ENCODE measurements around the gene STARD8.
"Not testable (repeated sequence)": the region's sequence is repeated elsewhere in the genome, so short reads cannot be mapped to it uniquely, and the experiment has no call there.

The STARD8 gene, protein sequence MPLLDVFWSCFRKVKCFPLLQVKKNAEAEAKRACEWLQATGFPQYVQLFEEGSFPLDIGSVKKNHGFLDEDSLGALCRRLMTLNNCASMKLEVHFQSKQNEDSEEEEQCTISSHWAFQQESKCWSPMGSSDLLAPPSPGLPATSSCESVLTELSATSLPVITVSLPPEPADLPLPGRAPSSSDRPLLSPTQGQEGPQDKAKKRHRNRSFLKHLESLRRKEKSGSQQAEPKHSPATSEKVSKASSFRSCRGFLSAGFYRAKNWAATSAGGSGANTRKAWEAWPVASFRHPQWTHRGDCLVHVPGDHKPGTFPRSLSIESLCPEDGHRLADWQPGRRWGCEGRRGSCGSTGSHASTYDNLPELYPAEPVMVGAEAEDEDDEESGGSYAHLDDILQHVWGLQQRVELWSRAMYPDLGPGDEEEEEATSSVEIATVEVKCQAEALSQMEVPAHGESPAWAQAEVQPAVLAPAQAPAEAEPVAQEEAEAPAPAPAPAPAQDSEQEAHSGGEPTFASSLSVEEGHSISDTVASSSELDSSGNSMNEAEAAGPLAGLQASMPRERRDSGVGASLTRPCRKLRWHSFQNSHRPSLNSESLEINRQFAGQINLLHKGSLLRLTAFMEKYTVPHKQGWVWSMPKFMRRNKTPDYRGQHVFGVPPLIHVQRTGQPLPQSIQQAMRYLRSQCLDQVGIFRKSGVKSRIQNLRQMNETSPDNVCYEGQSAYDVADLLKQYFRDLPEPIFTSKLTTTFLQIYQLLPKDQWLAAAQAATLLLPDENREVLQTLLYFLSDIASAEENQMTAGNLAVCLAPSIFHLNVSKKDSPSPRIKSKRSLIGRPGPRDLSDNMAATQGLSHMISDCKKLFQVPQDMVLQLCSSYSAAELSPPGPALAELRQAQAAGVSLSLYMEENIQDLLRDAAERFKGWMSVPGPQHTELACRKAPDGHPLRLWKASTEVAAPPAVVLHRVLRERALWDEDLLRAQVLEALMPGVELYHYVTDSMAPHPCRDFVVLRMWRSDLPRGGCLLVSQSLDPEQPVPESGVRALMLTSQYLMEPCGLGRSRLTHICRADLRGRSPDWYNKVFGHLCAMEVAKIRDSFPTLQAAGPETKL

DNA sequence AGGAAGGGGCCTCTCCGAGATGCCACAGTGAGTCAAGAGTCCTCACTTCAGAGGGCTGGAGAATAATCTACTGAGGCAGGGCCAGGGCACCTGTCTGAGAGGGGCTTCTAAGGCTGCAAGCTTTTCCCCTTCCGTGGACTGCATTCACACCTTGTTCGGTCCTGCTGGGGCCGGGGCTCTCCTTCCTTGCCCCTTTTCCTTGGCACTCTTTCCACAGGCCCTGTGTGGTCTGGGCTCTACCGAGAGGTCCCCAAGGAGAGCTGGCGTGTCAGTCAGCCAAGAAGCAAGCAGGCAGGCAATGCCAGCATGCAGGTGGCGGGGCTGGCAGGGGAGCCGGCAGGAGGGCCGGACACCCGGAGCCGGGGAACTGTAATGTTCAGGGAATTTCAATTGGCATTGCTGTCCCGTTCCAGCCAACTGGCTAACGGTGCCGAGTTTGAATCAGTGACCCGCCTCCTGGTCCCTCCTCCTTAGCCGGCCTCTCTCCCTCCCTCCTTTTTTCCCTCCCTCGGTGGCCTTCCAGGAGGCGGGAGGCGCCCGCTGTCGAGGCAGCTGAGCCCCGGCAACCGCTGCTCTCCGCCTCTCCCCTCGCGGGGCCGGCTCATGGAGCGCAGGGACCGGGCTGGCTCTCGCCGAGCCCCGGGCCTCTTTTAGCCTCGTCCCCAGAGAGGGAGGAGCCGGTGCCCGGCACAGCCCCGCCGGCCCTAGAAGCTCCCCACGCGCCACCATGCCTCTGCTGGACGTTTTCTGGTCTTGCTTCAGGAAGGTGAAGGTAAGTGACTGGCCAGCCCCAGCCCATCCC is at the start of gene STARD8:
TSS of gene STARD8 (plus strand) at position 511 of the 802 bp plus-strand sequence. CDS start at position 728, 217 bp downstream.
- H3K4me3 ChIP-seq (ENCODE audit: low read depth in 1 of 2, low read length in 1 of 2): no peak within 1 kb of the TSS
- H3K27ac ChIP-seq: no peak within 1 kb of the TSS

DNA sequence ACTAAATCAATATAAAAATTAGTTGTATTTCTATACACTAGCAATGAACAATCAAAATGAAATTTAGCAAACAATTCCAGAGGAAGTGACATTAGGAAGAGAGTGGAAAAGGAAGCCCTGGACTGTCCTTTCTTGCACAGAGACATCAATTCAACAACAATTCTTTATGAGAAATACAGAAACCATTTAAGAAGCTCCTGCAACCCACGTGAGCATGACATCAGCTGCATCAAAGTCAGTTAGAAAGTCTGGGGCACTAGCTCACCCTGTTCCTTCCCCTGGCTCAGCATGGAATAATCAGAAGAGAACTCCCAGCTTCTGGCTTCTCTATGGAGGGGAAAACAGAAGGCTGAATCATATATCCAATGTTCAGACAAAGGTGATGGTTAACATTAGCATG is 48.6 kb upstream of the STARD8 start:
- no peak overlapping the region for H3K27ac ChIP-seq
- no peaks in the 10 kb centered on the region for H3K27me3 ChIP-seq
- no peaks in the 10 kb centered on the region for H3K4me1 ChIP-seq (ENCODE audit: control insufficient read depth in 1 of 2, insufficient read depth in 1 of 2, low read depth in 1 of 2, low read length in 1 of 2)
- H3K9me3 ChIP-seq: no peaks in the 10 kb centered on the region
- H3K4me3 ChIP-seq (ENCODE audit: low read depth in 1 of 2, low read length in 1 of 2): no peak overlapping the region
- H3K36me3 ChIP-seq: no peaks in the 10 kb centered on the region
- TF ChIP-seq, protein P1, sequence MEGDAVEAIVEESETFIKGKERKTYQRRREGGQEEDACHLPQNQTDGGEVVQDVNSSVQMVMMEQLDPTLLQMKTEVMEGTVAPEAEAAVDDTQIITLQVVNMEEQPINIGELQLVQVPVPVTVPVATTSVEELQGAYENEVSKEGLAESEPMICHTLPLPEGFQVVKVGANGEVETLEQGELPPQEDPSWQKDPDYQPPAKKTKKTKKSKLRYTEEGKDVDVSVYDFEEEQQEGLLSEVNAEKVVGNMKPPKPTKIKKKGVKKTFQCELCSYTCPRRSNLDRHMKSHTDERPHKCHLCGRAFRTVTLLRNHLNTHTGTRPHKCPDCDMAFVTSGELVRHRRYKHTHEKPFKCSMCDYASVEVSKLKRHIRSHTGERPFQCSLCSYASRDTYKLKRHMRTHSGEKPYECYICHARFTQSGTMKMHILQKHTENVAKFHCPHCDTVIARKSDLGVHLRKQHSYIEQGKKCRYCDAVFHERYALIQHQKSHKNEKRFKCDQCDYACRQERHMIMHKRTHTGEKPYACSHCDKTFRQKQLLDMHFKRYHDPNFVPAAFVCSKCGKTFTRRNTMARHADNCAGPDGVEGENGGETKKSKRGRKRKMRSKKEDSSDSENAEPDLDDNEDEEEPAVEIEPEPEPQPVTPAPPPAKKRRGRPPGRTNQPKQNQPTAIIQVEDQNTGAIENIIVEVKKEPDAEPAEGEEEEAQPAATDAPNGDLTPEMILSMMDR (IDR thresholded peaks at IDR 0.05): no peak

More for the DNA sequence above, at the start of gene STARD8:
- peaks cover 37% of the 10 kb centered on the region for H3K27me3 ChIP-seq
- H3K9me3 ChIP-seq: no peaks in the 10 kb centered on the region
- no peaks in the 10 kb centered on the region for H3K36me3 ChIP-seq
- H3K4me1 ChIP-seq (ENCODE audit: control insufficient read depth in 1 of 2, insufficient read depth in 1 of 2, low read depth in 1 of 2, low read length in 1 of 2): no peaks in the 10 kb centered on the region
- TF ChIP-seq, protein P1 (IDR thresholded peaks at IDR 0.05): no peak

GRCh38 chrX:68599256-68600152 is 48.0 kb upstream of the STARD8 start:
- Histone ChIP-seq H3K27ac (no peak overlapping the region), H3K4me3 (ENCODE audit: low read depth in 1 of 2, low read length in 1 of 2) (no peak overlapping the region), H3K36me3 (no peaks in the 10 kb centered on the region), H3K27me3 (no peaks in the 10 kb centered on the region), H3K4me1 (ENCODE audit: control insufficient read depth in 1 of 2, insufficient read depth in 1 of 2, low read depth in 1 of 2, low read length in 1 of 2) (no peaks in the 10 kb centered on the region), H3K9me3 (no peaks in the 10 kb centered on the region)
- TF ChIP-seq, protein P1 (IDR thresholded peaks at IDR 0.05): peak; percentile 47

- not testable (repeated sequence) for H3K36me3 ChIP-seq; H3K27me3 ChIP-seq; H3K4me1 ChIP-seq (ENCODE audit: control insufficient read depth in 1 of 2, insufficient read depth in 1 of 2, low read depth in 1 of 2, low read length in 1 of 2); H3K27ac ChIP-seq; H3K9me3 ChIP-seq; H3K4me3 ChIP-seq (ENCODE audit: low read depth in 1 of 2, low read length in 1 of 2)
These were observed 43.2 kb upstream of the STARD8 start for GRCh38 chrX:68604216-68604615.

DNA sequence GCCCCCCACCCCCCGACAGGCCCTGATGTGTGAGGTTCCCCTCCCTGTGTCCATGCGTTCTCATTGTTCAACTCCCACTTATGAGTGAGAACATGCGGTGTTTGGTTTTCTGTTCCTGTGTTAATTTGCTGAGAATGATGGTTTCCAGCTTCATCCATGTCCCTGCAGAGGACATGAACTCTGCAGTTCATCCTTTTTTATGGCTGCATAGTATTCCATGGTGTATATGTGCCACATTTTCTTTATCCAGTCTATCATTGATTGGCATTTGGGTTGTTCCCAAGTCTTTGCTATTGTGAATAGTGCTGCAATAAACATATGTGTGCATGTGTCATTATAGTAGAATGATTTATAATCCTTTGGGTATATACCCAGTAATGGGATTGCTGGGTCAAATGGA is 32.7 kb upstream of the STARD8 start:
- not testable (repeated sequence) for H3K27ac ChIP-seq; H3K27me3 ChIP-seq; H3K9me3 ChIP-seq; H3K36me3 ChIP-seq; H3K4me1 ChIP-seq (ENCODE audit: control insufficient read depth in 1 of 2, insufficient read depth in 1 of 2, low read depth in 1 of 2, low read length in 1 of 2); H3K4me3 ChIP-seq (ENCODE audit: low read depth in 1 of 2, low read length in 1 of 2)

All from neutrophil (primary cell).